MG63 (cell line): ENCODE measurements around the gene PDGFB. TPM values are rescaled to one million over a fixed set of nuclear protein-coding genes. Genes with fewer than 3 reads are reported as not detected.

Experiments
- DNase-seq: peaks from one replicate; pipeline ENCODE4 v3.0.0-alpha.2; 2020
- H3K27me3 ChIP-seq: fragments of 250-450 bp; sonication (Bioruptor Pico); 2 replicates; pipeline ENCODE4 v1.5.1; 2020; ENCODE audit warnings: mild to moderate bottlenecking, moderate library complexity
- H3K36me3 ChIP-seq: fragments of 250-450 bp; sonication (Bioruptor Pico); 2 replicates; pipeline ENCODE4 v1.5.1; 2020; ENCODE audit warnings: mild to moderate bottlenecking, moderate library complexity
- H3K4me3 ChIP-seq: fragments of 250-450 bp; sonication (Bioruptor Pico); 2 replicates; pipeline ENCODE4 v1.5.1; 2020; ENCODE audit warnings: mild to moderate bottlenecking, moderate library complexity
- H3K9me3 ChIP-seq: fragments of 250-450 bp; sonication (Bioruptor Pico); 2 replicates; pipeline ENCODE4 v1.5.1; 2020; ENCODE audit warnings: mild to moderate bottlenecking, moderate library complexity
- total RNA-seq: library from RNA; depleted of rRNA; stranded (reverse); fragments of >200 nt; shearing (Covaris generic); gene quantifications from 2 replicates; pipeline ENCODE4 v1.2.3, GENCODE V29; 2014; ENCODE audit warnings: low replicate concordance

The PDGFB gene
- total RNA-seq, 1 experiment from 2014 or later, result 0.13 TPM

- Histone ChIP-seq H3K27me3 (no peaks in the 10 kb centered on the region), H3K4me3 (no peak overlapping the region), H3K36me3 (no peaks in the 10 kb centered on the region), H3K9me3 (no peaks in the 10 kb centered on the region)
- no peak for DNase-seq
Measured at GRCh38 chr22:39208013-39208680, 36.6 kb downstream of the PDGFB start.

- Histone ChIP-seq H3K9me3 (no peaks in the 10 kb centered on the region), H3K27me3 (no peaks in the 10 kb centered on the region), H3K36me3 (no peaks in the 10 kb centered on the region), H3K4me3 (no peak overlapping the region)
- no peak for DNase-seq
Measured at GRCh38 chr22:39207141-39208012, 37.4 kb downstream of the PDGFB start.

GRCh38 chr22:39206491-39206890 lies 38.3 kb downstream of the PDGFB start:
- no peak for DNase-seq
- Histone ChIP-seq H3K9me3 (no peaks in the 10 kb centered on the region), H3K36me3 (no peaks in the 10 kb centered on the region), H3K27me3 (no peaks in the 10 kb centered on the region), H3K4me3 (no peak overlapping the region)

- Histone ChIP-seq H3K9me3 (no peaks in the 10 kb centered on the region; the same call in 1 of the 2 replicates), H3K36me3 (no peaks in the 10 kb centered on the region), H3K4me3 (no peak overlapping the region), H3K27me3 (no peaks in the 10 kb centered on the region)
- DNase-seq, result peak; percentile 78
Measured at GRCh38 chr22:39205344-39206021, 39.3 kb downstream of the PDGFB start.

- peaks cover 5% of the 10 kb centered on the region for H3K9me3 ChIP-seq
- H3K4me3 ChIP-seq, result no peak overlapping the region
- H3K36me3 ChIP-seq, result no peaks in the 10 kb centered on the region
- no peaks in the 10 kb centered on the region for H3K27me3 ChIP-seq
- no peak for DNase-seq
Measured at GRCh38 chr22:39204216-39204615, 40.6 kb downstream of the PDGFB start.

- DNase-seq, result no peak
- Histone ChIP-seq H3K9me3 (peaks cover 33% of the 10 kb centered on the region), H3K36me3 (no peaks in the 10 kb centered on the region), H3K27me3 (no peaks in the 10 kb centered on the region), H3K4me3 (no peak overlapping the region)
Measured at GRCh38 chr22:39197578-39197977, 47.2 kb downstream of the PDGFB start.

- peaks cover 27% of the 10 kb centered on the region for H3K9me3 ChIP-seq
- H3K4me3 ChIP-seq, result no peak overlapping the region
- no peaks in the 10 kb centered on the region for H3K27me3 ChIP-seq
- no peak for DNase-seq
- H3K36me3 ChIP-seq, result no peaks in the 10 kb centered on the region
Measured at GRCh38 chr22:39194098-39194497, 50.7 kb downstream of the PDGFB start.

- H3K27me3 ChIP-seq, result no peaks in the 10 kb centered on the region
- DNase-seq, result no peak
- peaks cover 9% of the 10 kb centered on the region for H3K9me3 ChIP-seq
- H3K36me3 ChIP-seq, result no peaks in the 10 kb centered on the region
- H3K4me3 ChIP-seq, result no peak overlapping the region
Measured at GRCh38 chr22:39188809-39189208, 56.0 kb downstream of the PDGFB start.

- H3K9me3 ChIP-seq, result no peaks in the 10 kb centered on the region
- DNase-seq, result no peak
- no peaks in the 10 kb centered on the region for H3K36me3 ChIP-seq
- no peak overlapping the region for H3K4me3 ChIP-seq
- no peaks in the 10 kb centered on the region for H3K27me3 ChIP-seq
Measured at GRCh38 chr22:39185601-39186012, 59.2 kb downstream of the PDGFB start.

GRCh38 chr22:39184586-39185577 lies 59.9 kb downstream of the PDGFB start:
- no peaks in the 10 kb centered on the region for H3K9me3 ChIP-seq
- H3K27me3 ChIP-seq, result no peaks in the 10 kb centered on the region
- no peak for DNase-seq
- H3K36me3 ChIP-seq, result no peaks in the 10 kb centered on the region
- H3K4me3 ChIP-seq, result no peak overlapping the region

GRCh38 chr22:39183991-39184585 lies 60.7 kb downstream of the PDGFB start:
- Histone ChIP-seq H3K4me3 (no peak overlapping the region), H3K36me3 (no peaks in the 10 kb centered on the region), H3K27me3 (no peaks in the 10 kb centered on the region), H3K9me3 (no peaks in the 10 kb centered on the region)
- DNase-seq, result no peak

- no peaks in the 10 kb centered on the region for H3K27me3 ChIP-seq
- H3K4me3 ChIP-seq, result no peak overlapping the region
- DNase-seq, result no peak
- no peaks in the 10 kb centered on the region for H3K9me3 ChIP-seq
- no peaks in the 10 kb centered on the region for H3K36me3 ChIP-seq
Measured at GRCh38 chr22:39182478-39183030, 62.2 kb downstream of the PDGFB start.

- no peak for DNase-seq
- Histone ChIP-seq H3K4me3 (no peak overlapping the region), H3K36me3 (no peaks in the 10 kb centered on the region), H3K27me3 (no peaks in the 10 kb centered on the region), H3K9me3 (no peaks in the 10 kb centered on the region)
Measured at GRCh38 chr22:39181778-39182177, 63.0 kb downstream of the PDGFB start.

- no peaks in the 10 kb centered on the region for H3K27me3 ChIP-seq
- no peak for DNase-seq
- H3K4me3 ChIP-seq, result no peak overlapping the region
- no peaks in the 10 kb centered on the region for H3K36me3 ChIP-seq
- no peaks in the 10 kb centered on the region for H3K9me3 ChIP-seq
Measured at GRCh38 chr22:39181356-39181755, 63.4 kb downstream of the PDGFB start.

- H3K27me3 ChIP-seq, result no peaks in the 10 kb centered on the region
- no peak overlapping the region for H3K4me3 ChIP-seq
Measured at GRCh38 chr22:39179841-39180335, 64.9 kb downstream of the PDGFB start.

More at GRCh38 chr22:39179841-39180335, 64.9 kb downstream of the PDGFB start:
- DNase-seq, result no peak
- Histone ChIP-seq H3K9me3 (no peaks in the 10 kb centered on the region), H3K36me3 (no peaks in the 10 kb centered on the region)
